GM20000 (cell line): ENCODE measurements around the gene DCST1.

Experiments used
- DNase-seq: peaks from one replicate; pipeline ENCODE4 v3.0.0; 2012; ENCODE audit warnings: low spot score
- TF ChIP-seq, protein P1 (sequence below): IDR thresholded peaks from 2 replicates; pipeline ENCODE4 v1.5.1; 2012; ENCODE audit warnings: mild to moderate bottlenecking, control low read depth; ENCODE audit errors: extremely low read depth, missing control alignments

The DCST1 gene

DNA sequence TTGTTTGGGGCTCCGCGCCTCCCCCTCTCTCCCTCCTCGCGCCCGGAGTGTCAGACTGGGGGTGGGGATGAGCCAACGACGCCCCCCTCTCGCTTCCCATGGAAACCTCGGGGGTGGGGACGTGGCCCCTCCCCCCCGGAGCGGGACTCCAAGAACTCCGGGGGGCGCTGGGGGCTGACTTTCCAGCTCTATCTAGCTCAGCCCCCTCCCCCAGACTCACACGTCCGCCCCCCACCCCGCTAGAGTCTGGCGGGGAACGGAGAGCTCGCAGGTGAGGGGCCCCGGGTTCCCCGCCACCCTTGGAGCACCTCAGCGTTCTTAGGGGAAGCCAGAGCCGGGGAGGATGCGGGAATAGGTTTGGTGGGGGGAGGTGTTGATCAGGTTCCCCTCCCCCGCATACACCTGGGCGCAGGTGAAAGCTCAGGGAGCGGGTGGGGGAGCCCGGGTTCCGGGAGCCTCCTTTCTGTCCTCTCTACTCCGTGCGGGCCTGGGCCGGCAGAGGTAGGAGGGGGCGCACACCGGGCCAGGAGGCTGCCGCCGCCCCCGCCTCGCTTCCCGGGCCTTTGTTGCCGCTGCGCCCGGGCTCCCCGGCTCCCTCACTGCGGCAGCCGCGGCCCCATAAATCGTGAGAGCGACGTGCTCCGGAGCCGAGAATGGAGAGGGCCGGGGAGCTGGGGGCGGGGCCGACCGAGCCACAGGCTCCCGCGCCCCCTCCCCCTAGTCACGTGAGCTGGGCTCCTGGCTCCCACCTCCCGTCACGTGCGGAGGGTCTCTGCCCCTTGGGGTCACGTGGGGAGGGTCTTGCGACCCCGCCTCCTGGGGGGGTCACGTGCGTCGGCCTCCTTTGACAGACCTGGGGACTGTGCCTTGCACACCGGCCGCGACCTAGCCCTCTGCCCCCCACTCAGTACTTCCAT is 46.9 kb downstream of the DCST1 start:
- TF ChIP-seq, protein P1, sequence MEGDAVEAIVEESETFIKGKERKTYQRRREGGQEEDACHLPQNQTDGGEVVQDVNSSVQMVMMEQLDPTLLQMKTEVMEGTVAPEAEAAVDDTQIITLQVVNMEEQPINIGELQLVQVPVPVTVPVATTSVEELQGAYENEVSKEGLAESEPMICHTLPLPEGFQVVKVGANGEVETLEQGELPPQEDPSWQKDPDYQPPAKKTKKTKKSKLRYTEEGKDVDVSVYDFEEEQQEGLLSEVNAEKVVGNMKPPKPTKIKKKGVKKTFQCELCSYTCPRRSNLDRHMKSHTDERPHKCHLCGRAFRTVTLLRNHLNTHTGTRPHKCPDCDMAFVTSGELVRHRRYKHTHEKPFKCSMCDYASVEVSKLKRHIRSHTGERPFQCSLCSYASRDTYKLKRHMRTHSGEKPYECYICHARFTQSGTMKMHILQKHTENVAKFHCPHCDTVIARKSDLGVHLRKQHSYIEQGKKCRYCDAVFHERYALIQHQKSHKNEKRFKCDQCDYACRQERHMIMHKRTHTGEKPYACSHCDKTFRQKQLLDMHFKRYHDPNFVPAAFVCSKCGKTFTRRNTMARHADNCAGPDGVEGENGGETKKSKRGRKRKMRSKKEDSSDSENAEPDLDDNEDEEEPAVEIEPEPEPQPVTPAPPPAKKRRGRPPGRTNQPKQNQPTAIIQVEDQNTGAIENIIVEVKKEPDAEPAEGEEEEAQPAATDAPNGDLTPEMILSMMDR = no peak
- DNase-seq = peak; percentile 62

DNA sequence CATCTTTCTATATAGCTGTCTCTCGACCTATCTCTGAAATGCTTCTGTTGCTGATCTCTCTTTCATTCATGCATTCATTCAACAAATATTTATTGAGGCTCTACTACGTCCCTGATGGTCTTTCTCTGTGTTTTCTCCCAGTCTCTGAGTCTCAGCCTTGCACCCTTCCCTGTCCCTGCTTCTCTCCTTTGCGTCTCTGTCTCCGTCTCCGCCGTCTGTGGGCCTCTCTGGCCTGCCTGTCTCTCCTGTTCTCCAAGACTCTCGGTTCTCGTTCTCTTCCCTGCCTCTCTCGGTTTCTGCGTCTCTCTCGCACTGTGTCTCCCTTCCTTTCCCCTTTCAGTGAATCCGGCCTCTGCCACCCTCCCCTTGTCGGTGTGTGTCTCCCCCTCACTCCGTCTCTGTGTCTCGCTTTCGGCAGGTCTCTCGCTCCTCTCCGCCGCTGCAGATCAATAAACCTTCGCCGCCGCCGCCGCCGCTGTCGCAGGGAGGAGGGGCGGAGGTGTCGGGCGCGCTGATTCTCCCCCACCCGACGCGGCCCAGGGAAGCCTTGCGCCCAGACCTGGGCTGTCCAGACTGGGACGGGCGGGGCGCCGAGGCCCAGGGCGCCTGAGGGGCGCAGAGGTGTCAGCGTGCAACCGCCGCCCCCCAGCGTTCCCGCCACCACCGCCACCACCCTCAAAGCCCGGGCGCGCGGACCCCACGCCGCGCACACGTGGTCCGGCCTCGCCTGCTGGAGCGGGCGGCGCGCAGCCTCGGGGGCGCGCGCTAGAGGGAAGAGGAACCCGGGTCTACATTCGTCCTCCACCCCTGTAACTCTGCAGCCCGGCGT is 48.1 kb downstream of the DCST1 start:
- DNase-seq = no peak

DNA sequence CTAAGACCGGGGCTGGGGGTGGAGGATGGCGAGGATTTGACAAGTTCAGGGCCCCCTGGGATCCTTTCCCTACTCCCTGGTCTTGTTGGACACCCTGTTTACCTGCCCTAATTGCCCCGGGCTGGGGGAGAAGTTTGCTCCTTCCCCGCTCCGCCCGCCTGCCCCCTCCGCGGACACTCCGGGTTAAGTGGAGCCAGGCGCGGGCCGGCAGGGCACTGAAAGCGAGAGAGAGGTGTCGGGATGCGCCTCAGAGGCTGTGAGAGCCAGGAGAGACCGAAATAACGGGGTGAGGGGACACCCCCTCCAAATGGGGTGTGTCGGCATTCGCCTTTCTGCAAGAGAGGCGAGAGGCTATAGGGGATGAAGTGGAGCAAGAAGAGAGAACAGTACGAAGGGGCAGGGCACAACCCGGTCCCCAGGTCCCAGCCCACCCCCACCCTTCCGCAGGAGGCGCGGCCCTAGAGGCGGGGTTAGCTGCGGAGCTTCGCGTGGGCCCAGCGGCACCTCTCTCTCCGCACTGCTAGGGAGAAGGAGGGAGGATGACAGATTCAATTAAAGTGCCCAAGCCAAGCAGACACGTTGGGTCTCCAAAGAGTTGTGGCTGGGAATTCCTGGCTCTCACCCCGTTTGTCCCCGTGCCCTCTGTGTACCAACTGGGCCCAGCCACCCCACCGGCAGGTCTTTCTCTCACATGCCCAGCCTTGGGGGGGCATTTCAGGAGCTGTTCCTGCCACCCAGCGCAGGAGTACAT is 48.9 kb downstream of the DCST1 start:
- TF ChIP-seq, protein P1 = no peak
- DNase-seq = no peak

More for the DNA sequence above, 48.1 kb downstream of the DCST1 start:
- TF ChIP-seq, protein P1 = no peak

DNA sequence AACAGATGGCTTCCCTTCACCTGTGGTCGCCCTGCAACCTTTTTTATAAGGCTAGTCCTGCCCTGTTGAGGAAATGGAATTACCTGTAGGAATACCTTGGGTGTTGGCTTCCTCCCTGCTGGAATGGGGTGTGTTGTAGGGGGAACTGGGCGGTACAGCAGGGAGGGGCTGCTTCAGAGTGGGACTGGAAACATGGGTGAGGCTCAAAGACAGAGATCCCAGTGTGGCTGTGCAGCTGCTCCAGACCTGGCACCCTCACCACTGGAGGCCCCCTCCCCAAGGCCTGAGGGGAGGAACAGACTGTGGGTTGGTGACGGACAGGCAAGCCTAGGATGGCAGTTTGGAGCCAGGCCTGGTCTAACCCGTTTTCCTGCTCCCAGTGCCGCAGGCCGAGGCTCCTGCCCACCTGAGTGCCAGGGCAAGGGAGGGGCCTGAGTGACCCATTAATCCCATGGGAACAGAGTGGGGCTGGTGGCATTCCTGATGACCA is 49.5 kb downstream of the DCST1 start:
- DNase-seq = no peak
- TF ChIP-seq, protein P1 = no peak

DNA sequence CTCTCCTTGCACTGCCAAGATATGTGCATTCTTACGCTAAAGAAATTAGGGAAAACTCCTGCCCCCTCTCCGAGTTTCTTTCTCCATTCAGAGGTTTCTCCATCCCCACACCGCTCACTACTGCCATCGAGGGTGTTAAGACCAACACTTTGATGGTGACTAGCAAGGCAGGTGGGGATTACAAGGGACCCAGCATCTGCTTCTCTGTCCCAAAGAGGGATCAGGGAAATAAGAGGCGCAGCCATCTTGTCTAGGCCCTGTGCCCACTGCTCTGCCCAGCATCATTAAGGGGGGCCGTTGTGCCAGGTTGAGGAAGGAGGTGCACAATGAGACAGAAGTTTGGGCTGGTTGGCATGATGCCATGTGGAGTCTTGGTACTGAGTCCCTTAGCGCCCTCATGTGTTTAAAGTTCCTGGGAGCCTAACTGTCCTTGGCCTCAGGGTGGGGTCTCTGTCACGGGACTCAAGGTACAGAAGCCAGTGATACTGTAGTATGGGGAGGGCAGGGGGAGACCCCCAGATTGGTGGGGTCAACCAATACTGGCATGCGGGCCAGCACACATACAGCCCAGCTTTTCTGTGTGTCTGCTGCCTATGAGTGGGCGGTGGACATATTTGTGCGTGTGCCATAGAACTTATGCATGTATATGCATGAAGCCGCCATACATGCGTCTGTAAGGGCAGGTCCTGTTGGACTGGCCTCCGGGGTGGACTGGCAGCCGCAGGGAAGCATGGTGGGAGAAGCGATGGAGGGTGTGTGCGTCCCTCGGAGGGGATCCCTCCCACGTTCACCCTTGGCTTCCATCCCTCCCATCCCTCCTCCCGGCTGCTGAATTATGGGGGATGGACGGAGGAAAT is 50.5 kb downstream of the DCST1 start:
- DNase-seq = no peak
- TF ChIP-seq, protein P1 = peak; percentile 2

DNA sequence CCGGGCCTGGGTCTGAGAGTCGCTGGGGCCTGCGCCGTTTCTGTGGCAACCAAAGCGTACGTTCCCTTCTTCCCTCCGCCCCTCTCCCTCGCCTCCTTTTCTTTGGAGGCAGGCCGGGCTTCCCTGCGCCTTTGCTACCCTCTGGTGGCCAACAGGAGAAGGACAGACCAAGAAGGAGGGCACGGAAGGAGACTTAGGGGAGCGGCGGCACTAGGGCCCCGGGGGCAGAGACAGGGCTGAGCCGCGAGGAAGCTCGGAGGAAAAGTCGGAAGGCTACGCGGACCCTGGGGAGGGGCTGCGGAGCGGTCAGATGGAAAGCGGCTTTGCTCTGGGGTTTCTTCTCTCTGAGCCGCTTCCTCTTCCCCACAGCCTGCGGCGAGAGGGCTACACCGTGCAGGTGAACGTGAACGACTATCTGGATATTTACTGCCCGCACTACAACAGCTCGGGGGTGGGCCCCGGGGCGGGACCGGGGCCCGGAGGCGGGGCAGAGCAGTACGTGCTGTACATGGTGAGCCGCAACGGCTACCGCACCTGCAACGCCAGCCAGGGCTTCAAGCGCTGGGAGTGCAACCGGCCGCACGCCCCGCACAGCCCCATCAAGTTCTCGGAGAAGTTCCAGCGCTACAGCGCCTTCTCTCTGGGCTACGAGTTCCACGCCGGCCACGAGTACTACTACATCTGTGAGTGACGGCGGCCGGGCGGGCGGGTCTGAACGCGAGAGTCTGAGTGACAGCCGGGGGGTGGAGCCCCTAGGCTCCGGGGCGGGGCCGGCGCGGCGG is 51.3 kb downstream of the DCST1 start:
- DNase-seq = peak; percentile 96
- TF ChIP-seq, protein P1 = peak; percentile 95
